ENCODE results near the gene PTPRN2. TPM values are rescaled to one million over a fixed set of nuclear protein-coding genes. Genes with fewer than 3 reads are reported as not detected.

The PTPRN2 gene
- total RNA-seq, 1 donor from 2014 or later: 32.2 TPM

GRCh38 chr7:157543276-157543675 is 1044.3 kb downstream of the PTPRN2 start:
- TF ChIP-seq CTCF (conservative IDR thresholded peaks at IDR 0.05): no peak
- H3K27me3 Mint-ChIP-seq (ENCODE audit: low read depth): no peaks in the 10 kb centered on the region
- H3K27ac Mint-ChIP-seq (ENCODE audit: unreplicated experiment): no peak overlapping the region
- peaks cover 32% of the 10 kb centered on the region for H3K36me3 Mint-ChIP-seq (ENCODE audit: low read depth)
- DNase-seq (ENCODE audit: low read depth, low spot score): no peak
- H3K9me3 Mint-ChIP-seq: no peaks in the 10 kb centered on the region
- H3K4me3 Mint-ChIP-seq: no peak overlapping the region
- peaks cover 19% of the 10 kb centered on the region for H3K4me1 Mint-ChIP-seq

GRCh38 chr7:157542068-157543021 is 1045.3 kb downstream of the PTPRN2 start:
- no peak for TF ChIP-seq CTCF (conservative IDR thresholded peaks at IDR 0.05)
- DNase-seq (ENCODE audit: low read depth, low spot score): no peak
- Mint-ChIP-seq H3K27ac (ENCODE audit: unreplicated experiment) (peak overlapping the region; percentile 57), H3K4me1 (peaks cover 24% of the 10 kb centered on the region), H3K36me3 (ENCODE audit: low read depth) (peaks cover 29% of the 10 kb centered on the region), H3K4me3 (peak overlapping the region; percentile 49), H3K9me3 (no peaks in the 10 kb centered on the region), H3K27me3 (ENCODE audit: low read depth) (no peaks in the 10 kb centered on the region)

GRCh38 chr7:157541295-157542067 is 1046.1 kb downstream of the PTPRN2 start:
- Mint-ChIP-seq H3K27me3 (ENCODE audit: low read depth) (no peaks in the 10 kb centered on the region), H3K27ac (ENCODE audit: unreplicated experiment) (peak overlapping the region; percentile 94), H3K9me3 (no peaks in the 10 kb centered on the region), H3K36me3 (ENCODE audit: low read depth) (peaks cover 25% of the 10 kb centered on the region), H3K4me1 (peaks cover 24% of the 10 kb centered on the region), H3K4me3 (peak overlapping the region; percentile 54)
- no peak for DNase-seq (ENCODE audit: low read depth, low spot score)
- TF ChIP-seq CTCF (conservative IDR thresholded peaks at IDR 0.05): no peak

GRCh38 chr7:157540606-157541294 is 1046.9 kb downstream of the PTPRN2 start:
- no peak for TF ChIP-seq CTCF (conservative IDR thresholded peaks at IDR 0.05)
- no peak for DNase-seq (ENCODE audit: low read depth, low spot score)
- H3K4me1 Mint-ChIP-seq: peaks cover 21% of the 10 kb centered on the region

GRCh38 chr7:157540020-157540419 is 1047.6 kb downstream of the PTPRN2 start:
- no peak for TF ChIP-seq CTCF (conservative IDR thresholded peaks at IDR 0.05)
- H3K9me3 Mint-ChIP-seq: no peaks in the 10 kb centered on the region

More at GRCh38 chr7:157540606-157541294, 1046.9 kb downstream of the PTPRN2 start:
- Mint-ChIP-seq H3K36me3 (ENCODE audit: low read depth) (peaks cover 23% of the 10 kb centered on the region), H3K27me3 (ENCODE audit: low read depth) (no peaks in the 10 kb centered on the region), H3K4me3 (peak overlapping the region; percentile 54), H3K9me3 (no peaks in the 10 kb centered on the region), H3K27ac (ENCODE audit: unreplicated experiment) (peak overlapping the region; percentile 94)

More at GRCh38 chr7:157540020-157540419, 1047.6 kb downstream of the PTPRN2 start:
- H3K27ac Mint-ChIP-seq (ENCODE audit: unreplicated experiment): no peak overlapping the region
- H3K4me3 Mint-ChIP-seq: no peak overlapping the region
- no peak for DNase-seq (ENCODE audit: low read depth, low spot score)
- H3K4me1 Mint-ChIP-seq: peaks cover 21% of the 10 kb centered on the region
- no peaks in the 10 kb centered on the region for H3K27me3 Mint-ChIP-seq (ENCODE audit: low read depth)
- H3K36me3 Mint-ChIP-seq (ENCODE audit: low read depth): peaks cover 18% of the 10 kb centered on the region
